Measurements from ENCODE around the gene ABCC6.

ABCC6 gene

DNA sequence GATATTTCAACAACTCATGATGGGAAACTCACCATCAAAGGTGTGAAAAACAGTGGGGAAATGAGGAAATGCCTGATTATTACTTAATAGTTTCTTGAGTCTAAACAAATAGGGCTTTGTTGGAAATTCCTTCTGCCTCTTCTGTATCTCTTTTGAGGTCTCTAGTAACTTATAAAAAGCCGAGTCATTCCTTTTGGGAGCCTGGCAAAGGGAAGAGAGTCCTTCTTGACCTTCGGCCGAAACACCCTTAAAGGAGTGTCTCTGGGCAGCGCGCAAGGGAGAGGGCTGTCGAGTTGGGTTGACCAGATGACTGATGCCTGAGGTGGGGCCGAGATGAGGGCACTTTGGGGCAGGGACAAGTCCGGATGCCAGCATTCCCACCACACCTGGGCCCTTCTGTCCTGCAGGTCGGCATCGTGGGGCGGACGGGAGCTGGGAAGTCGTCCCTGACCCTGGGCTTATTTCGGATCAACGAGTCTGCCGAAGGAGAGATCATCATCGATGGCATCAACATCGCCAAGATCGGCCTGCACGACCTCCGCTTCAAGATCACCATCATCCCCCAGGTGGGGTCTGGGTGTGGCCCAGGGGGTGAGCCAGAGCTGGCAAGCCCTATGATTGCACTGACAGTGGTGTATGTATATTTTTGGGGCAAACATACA is 89.2 kb downstream of the ABCC6 start:
- no peaks in the 10 kb centered on the region for H3K9me3 Mint-ChIP-seq
- peak overlapping the region in 1 of 2 donors; percentile 75 for H3K27ac Mint-ChIP-seq
- no peak for ATAC-seq

GRCh38 chr16:16131659-16132058 is 91.6 kb downstream of the ABCC6 start:
- ATAC-seq (no peak), DNase-seq (no peak)
- Mint-ChIP-seq H3K27ac (peak overlapping the region in 1 of 2 donors; percentile 94), H3K4me1 (no peaks in the 10 kb centered on the region), H3K4me3 (no peak overlapping the region), H3K27me3 (no peaks in the 10 kb centered on the region), H3K9me3 (no peaks in the 10 kb centered on the region)

More for the DNA sequence above, 89.2 kb downstream of the ABCC6 start:
- H3K27me3 Mint-ChIP-seq = no peaks in the 10 kb centered on the region
- no peak for DNase-seq
- H3K4me3 Mint-ChIP-seq = no peak overlapping the region
- no peaks in the 10 kb centered on the region for H3K4me1 Mint-ChIP-seq

- Mint-ChIP-seq H3K4me3 (no peak overlapping the region), H3K27me3 (no peaks in the 10 kb centered on the region), H3K9me3 (no peaks in the 10 kb centered on the region), H3K4me1 (no peaks in the 10 kb centered on the region), H3K27ac (peak overlapping the region; percentile 55 to 94)
- no peak for DNase-seq
- ATAC-seq = no peak
Observed at GRCh38 chr16:16131204-16131603, 92.1 kb downstream of the ABCC6 start.

DNA sequence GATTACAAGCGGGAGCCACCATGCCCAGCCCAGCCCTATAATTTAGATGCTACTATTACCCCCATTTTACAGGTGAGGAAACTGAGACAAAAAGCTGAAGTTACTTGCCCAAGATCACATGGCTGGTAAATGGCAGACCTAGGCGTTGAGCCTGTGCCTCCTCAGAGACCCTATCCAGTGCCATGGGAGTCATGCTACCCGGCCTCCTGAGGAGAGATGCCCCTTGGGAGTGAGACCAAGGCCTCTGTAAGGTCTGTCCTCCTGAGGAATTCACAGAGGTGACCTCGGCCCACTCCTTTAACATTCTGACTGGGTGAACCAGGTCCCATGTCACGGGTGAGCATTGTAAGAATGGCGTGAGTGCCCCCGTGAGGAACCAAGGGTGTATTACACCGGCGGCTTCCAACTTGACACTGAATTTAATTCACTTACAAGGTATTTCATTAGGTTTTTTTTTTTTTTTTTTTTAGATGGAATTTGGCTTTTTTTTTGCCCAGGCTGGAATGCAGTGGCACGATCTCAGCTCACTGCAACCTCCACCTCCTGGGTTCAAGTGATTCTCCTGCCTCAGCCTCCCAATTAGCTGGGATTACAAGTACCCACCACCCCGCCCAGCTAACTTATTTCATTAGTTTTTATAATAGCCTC is 95.7 kb downstream of the ABCC6 start:
- peaks cover 11 to 18% of the 10 kb centered on the region in 2 donors for H3K9me3 Mint-ChIP-seq
- no peak overlapping the region for H3K4me3 Mint-ChIP-seq
- peak; percentile 88 for ATAC-seq
- no peaks in the 10 kb centered on the region for H3K27me3 Mint-ChIP-seq
- DNase-seq = peak; percentile 68 to 72
- H3K27ac Mint-ChIP-seq = peak overlapping the region in 1 of 2 donors; percentile 63
- no peaks in the 10 kb centered on the region for H3K4me1 Mint-ChIP-seq

DNA sequence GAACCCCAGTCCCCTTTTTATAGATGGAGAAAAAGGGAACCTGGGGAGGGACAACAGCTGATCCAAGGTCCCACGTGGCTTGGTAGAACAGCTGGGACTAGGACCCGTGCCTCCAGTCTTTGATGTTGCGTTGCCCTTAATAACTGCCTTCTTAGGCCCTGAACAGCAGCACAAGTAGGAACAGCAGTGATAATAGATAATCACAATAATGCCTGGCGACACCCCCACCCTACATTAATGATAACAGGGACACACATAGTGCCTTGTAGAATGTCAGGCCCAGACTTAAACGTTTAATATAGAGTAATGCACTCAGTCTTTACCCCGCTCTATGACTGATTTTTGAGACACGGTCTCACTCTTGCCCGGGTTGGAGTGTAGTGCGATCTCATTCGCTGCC is 96.4 kb downstream of the ABCC6 start:
- Mint-ChIP-seq H3K9me3 (peaks cover 11 to 18% of the 10 kb centered on the region in 2 donors), H3K27me3 (no peaks in the 10 kb centered on the region), H3K4me1 (no peaks in the 10 kb centered on the region), H3K4me3 (no peak overlapping the region), H3K27ac (peak overlapping the region in 1 of 2 donors; percentile 86)
- no peak for DNase-seq
- ATAC-seq = no peak

- Mint-ChIP-seq H3K4me3 (no peak overlapping the region), H3K9me3 (peaks cover 11 to 18% of the 10 kb centered on the region in 2 donors), H3K27ac (no peak overlapping the region), H3K4me1 (peaks cover 6% of the 10 kb centered on the region), H3K27me3 (no peaks in the 10 kb centered on the region)
- no peak for DNase-seq
- no peak for ATAC-seq
Observed at GRCh38 chr16:16124974-16125373, 98.3 kb downstream of the ABCC6 start.

- Mint-ChIP-seq H3K27me3 (no peaks in the 10 kb centered on the region), H3K27ac (no peak overlapping the region), H3K4me3 (no peak overlapping the region), H3K4me1 (peaks cover 12% of the 10 kb centered on the region), H3K9me3 (peaks cover 11 to 18% of the 10 kb centered on the region in 2 donors)
- DNase-seq = no peak
- no peak for ATAC-seq
Observed at GRCh38 chr16:16124438-16124837, 98.9 kb downstream of the ABCC6 start.

DNA sequence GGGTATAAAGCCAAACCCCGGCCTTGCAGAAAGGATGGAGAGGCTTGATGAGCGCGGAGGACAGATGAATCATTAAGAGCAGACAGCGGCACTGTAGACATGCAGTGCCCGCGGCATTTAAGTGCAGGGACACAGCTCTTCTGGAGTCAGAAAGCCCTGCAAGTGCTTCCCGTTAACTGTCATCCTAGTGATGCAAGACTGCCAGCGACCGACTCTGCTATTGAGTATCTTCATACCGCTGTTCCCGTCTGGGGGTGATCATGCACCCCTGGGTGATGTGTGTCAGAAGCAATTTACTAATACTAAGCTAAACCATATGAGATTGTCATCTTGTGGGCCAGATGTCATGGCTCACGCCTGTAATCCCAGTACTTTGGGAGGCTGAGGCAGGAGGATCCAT is 101.0 kb downstream of the ABCC6 start:
- Mint-ChIP-seq H3K4me3 (no peak overlapping the region), H3K9me3 (peaks cover 11 to 18% of the 10 kb centered on the region in 2 donors), H3K4me1 (peaks cover 12% of the 10 kb centered on the region), H3K27ac (no peak overlapping the region), H3K27me3 (no peaks in the 10 kb centered on the region)
- no peak for DNase-seq
- ATAC-seq = no peak

- peak overlapping the region; percentile 12 to 89 for H3K27ac Mint-ChIP-seq
- no peak overlapping the region for H3K4me3 Mint-ChIP-seq
- H3K4me1 Mint-ChIP-seq = peaks cover 12% of the 10 kb centered on the region
- DNase-seq (no peak), ATAC-seq (no peak)
- peaks cover 11 to 18% of the 10 kb centered on the region in 2 donors for H3K9me3 Mint-ChIP-seq
- H3K27me3 Mint-ChIP-seq = no peaks in the 10 kb centered on the region
Observed at GRCh38 chr16:16121185-16121727, 102.0 kb downstream of the ABCC6 start.

DNA sequence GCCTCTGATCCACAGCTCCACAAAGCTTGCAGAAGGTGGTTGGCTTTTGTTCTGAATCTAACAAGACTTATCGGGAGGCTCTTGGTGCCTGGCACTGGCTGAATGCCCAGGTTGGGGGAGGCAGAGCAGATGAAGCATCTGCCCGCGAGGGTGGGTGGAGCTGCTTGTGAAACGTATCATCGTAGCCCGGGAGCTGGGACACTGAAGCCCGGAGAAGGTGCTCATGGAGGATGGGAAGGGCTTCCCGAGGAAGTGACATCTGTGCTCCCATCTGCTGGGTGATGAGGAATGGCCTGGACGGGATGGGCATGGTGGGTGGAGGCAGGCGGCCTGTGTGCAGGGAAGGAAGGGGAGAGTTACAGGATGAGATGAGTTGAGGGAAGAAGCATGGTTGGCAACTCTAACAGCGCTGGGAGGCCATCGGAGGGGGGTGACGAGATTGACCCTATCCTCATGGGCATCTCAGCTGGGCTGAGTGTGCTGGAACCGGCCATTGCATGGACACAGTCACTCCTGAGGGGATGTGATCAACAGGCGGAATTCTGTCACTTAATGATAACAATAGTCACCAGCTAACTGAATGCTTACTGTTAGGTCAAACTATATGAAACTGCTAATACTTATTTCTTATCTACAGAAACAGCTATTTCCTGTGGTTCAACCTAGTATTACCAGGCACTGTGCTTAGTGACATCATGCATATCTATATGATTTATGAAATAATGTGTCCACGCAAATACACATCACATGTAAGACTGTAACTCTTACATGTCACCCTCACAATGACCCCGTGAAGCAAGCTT is 102.7 kb downstream of the ABCC6 start:
- DNase-seq (no peak), ATAC-seq (no peak)
- peaks cover 11 to 18% of the 10 kb centered on the region in 2 donors for H3K9me3 Mint-ChIP-seq
- H3K4me3 Mint-ChIP-seq = no peak overlapping the region
- no peaks in the 10 kb centered on the region for H3K27me3 Mint-ChIP-seq
- peak overlapping the region in 1 of 2 donors; percentile 12 for H3K27ac Mint-ChIP-seq
- H3K4me1 Mint-ChIP-seq = peaks cover 12% of the 10 kb centered on the region

GRCh38 chr16:16120044-16120381 is 103.3 kb downstream of the ABCC6 start:
- DNase-seq (no peak), ATAC-seq (no peak)
- no peaks in the 10 kb centered on the region for H3K27me3 Mint-ChIP-seq
- H3K4me1 Mint-ChIP-seq = peaks cover 12% of the 10 kb centered on the region
- H3K4me3 Mint-ChIP-seq = no peak overlapping the region
- peak overlapping the region in 1 of 2 donors; percentile 7 for H3K27ac Mint-ChIP-seq
- H3K9me3 Mint-ChIP-seq = peaks cover 11 to 17% of the 10 kb centered on the region in 2 donors

DNA sequence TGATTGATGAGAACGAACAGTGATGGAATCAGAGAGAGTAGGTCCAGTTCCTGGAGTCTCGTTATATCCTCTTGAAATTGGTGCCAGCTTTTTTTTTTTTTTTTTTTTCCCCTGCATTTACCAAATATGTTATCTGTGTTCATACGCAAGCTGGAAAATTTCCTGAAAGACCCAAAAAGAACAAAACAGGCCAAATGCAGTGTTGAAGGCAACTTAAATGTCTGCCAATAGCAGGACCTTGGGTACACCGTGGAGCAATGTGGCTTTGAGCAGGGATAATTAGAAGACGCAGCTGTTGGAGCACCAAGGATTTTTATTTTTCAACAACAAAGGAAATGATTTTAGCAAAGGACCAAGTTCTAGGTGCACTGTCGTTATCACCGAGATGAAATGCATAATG is 105.0 kb downstream of the ABCC6 start:
- peaks cover 0 to under 1% of the 10 kb centered on the region in 2 donors for H3K9me3 Mint-ChIP-seq
- DNase-seq = no peak
- H3K4me3 Mint-ChIP-seq = no peak overlapping the region
- no peaks in the 10 kb centered on the region for H3K27me3 Mint-ChIP-seq
- no peak for ATAC-seq
- peaks cover 12% of the 10 kb centered on the region for H3K4me1 Mint-ChIP-seq
- no peak overlapping the region for H3K27ac Mint-ChIP-seq

- peaks cover 12% of the 10 kb centered on the region for H3K4me1 Mint-ChIP-seq
- ATAC-seq (no peak), DNase-seq (no peak)
- H3K27ac Mint-ChIP-seq = no peak overlapping the region
- H3K27me3 Mint-ChIP-seq = no peaks in the 10 kb centered on the region
- no peaks in the 10 kb centered on the region for H3K9me3 Mint-ChIP-seq
- no peak overlapping the region for H3K4me3 Mint-ChIP-seq
Observed at GRCh38 chr16:16116841-16117240, 106.5 kb downstream of the ABCC6 start.

DNA sequence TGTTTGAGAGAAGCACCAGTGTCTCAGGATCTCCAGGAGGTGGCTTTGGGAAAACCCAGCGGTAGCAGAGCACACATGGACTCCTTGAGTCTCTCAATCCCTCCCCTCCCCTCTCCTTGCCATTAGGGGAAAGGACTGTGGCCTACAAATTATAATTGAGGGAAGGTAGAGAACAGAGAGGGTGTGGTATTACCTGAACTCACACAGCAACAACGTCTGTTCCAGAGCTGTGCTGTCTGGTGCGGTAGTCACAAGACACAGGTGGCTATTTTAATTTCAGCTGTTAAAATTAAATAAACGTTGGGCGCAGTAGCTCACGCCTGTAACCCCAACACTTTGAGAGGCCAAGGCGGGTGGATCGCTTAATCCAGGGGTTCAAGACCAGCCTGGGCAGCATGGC is 110.2 kb downstream of the ABCC6 start:
- H3K4me3 Mint-ChIP-seq = no peak overlapping the region
- H3K9me3 Mint-ChIP-seq = no peaks in the 10 kb centered on the region
- ATAC-seq (no peak), DNase-seq (no peak)
- H3K4me1 Mint-ChIP-seq = no peaks in the 10 kb centered on the region
- H3K27me3 Mint-ChIP-seq = no peaks in the 10 kb centered on the region
- H3K27ac Mint-ChIP-seq = peak overlapping the region in 1 of 2 donors; percentile 42

- ATAC-seq (no peak), DNase-seq (no peak)
- no peak overlapping the region for H3K4me3 Mint-ChIP-seq
- H3K27me3 Mint-ChIP-seq = no peaks in the 10 kb centered on the region
- no peak overlapping the region for H3K27ac Mint-ChIP-seq
- H3K4me1 Mint-ChIP-seq = no peaks in the 10 kb centered on the region
- no peaks in the 10 kb centered on the region for H3K9me3 Mint-ChIP-seq
Observed at GRCh38 chr16:16112450-16113053, 110.7 kb downstream of the ABCC6 start.
